WTC11 (cell line): ENCODE results near the gene GABRB1. TPM values are rescaled to one million over a fixed set of nuclear protein-coding genes. Genes with fewer than 3 reads are reported as not detected.

Experiments used
- ATAC-seq: fragments of 200-7000 bp; cut with Tn5 transposase; 2 replicates; pipeline ENCODE4 v1.10.0; 2021; ENCODE audit warnings: mild to moderate bottlenecking, moderate library complexity
- CTCF ChIA-PET: fragments of 300-600 bp; sonication (Branson Sonifier 250); formaldehyde crosslinking; loops from one replicate; lab custom pipeline; 2021; ENCODE audit warnings: antibody characterized with exemption; lab: Charles Lee
- POLR2A ChIA-PET: fragments of 350-600 bp; sonication (Branson Sonifier 250); formaldehyde crosslinking; loops from one replicate; lab custom pipeline; 2021; ENCODE audit warnings: antibody characterized with exemption; lab: Charles Lee
- DNase-seq: peaks from one replicate; pipeline ENCODE4 v3.0.0; 2021; ENCODE audit warnings: low spot score
- H3K27ac Mint-ChIP-seq: 2 replicates; pipeline ENCODE4 v1.8.0; 2021; ENCODE audit warnings: mixed read lengths
- H3K27me3 Mint-ChIP-seq: 2 replicates; pipeline ENCODE4 v1.8.0; 2021; ENCODE audit warnings: low read depth, mild to moderate bottlenecking, moderate library complexity, mixed read lengths
- H3K36me3 Mint-ChIP-seq: 2 replicates; pipeline ENCODE4 v1.8.0; 2021; ENCODE audit warnings: mixed read lengths
- H3K4me1 Mint-ChIP-seq: 2 replicates; pipeline ENCODE4 v1.8.0; 2022; ENCODE audit warnings: mixed read lengths
- H3K4me3 Mint-ChIP-seq: 2 replicates; pipeline ENCODE4 v1.8.0; 2021; ENCODE audit warnings: mild to moderate bottlenecking, moderate library complexity, mixed read lengths
- H3K9me3 Mint-ChIP-seq: 2 replicates; pipeline ENCODE4 v1.8.0; 2021; ENCODE audit warnings: mixed read lengths
- AR ChIP-seq: fragments of 250-450 bp; sonication (Bioruptor Pico); IDR thresholded peaks from 2 replicates; pipeline ENCODE4 v1.9.0; 2021; ENCODE audit warnings: mild to moderate bottlenecking
- ATF1 ChIP-seq: sonication (generic); formaldehyde crosslinking; IDR thresholded peaks from 2 replicates; pipeline ENCODE4 v1.8.1; 2023; ENCODE audit warnings: mild to moderate bottlenecking, moderate library complexity, missing genetic modification reagents
- CBFB ChIP-seq: sonication (generic); formaldehyde crosslinking; IDR thresholded peaks from 2 replicates; pipeline ENCODE4 v1.8.1; 2022; ENCODE audit warnings: mild to moderate bottlenecking, low read depth, missing genetic modification reagents
- CREM ChIP-seq: sonication (generic); formaldehyde crosslinking; IDR thresholded peaks from 2 replicates; pipeline ENCODE4 v1.8.1; 2022; ENCODE audit warnings: mild to moderate bottlenecking, missing genetic modification reagents, moderate library complexity
- E2F1 ChIP-seq: sonication (generic); formaldehyde crosslinking; IDR thresholded peaks from 2 replicates; pipeline ENCODE4 v1.8.0; 2022; ENCODE audit warnings: mild to moderate bottlenecking, missing genetic modification reagents
- ELF4 ChIP-seq: sonication (generic); formaldehyde crosslinking; IDR thresholded peaks from 2 replicates; pipeline ENCODE4 v1.8.1; 2022; ENCODE audit warnings: low read depth, mild to moderate bottlenecking, moderate library complexity, missing genetic modification reagents
- EMX1 ChIP-seq: fragments of 250-450 bp; sonication (Bioruptor Pico); IDR thresholded peaks from 2 replicates; pipeline ENCODE4 v1.8.0; 2021; ENCODE audit warnings: mild to moderate bottlenecking
- GRHL2 ChIP-seq: fragments of 250-450 bp; sonication (Bioruptor Pico); IDR thresholded peaks from 2 replicates; pipeline ENCODE4 v1.8.0; 2022; ENCODE audit warnings: mild to moderate bottlenecking, moderate library complexity; ENCODE audit not compliant: insufficient replicate concordance, severe bottlenecking
- HMGA2 ChIP-seq: fragments of 250-450 bp; sonication (Bioruptor Pico); IDR thresholded peaks from 2 replicates; pipeline ENCODE4 v1.4.0; 2021; ENCODE audit warnings: mild to moderate bottlenecking, moderate library complexity
- IRF2 ChIP-seq: sonication (generic); formaldehyde crosslinking; IDR thresholded peaks from 2 replicates; pipeline ENCODE4 v1.8.0; 2022; ENCODE audit warnings: low read depth, missing genetic modification reagents, borderline replicate concordance
- KAT7 ChIP-seq: sonication (generic); formaldehyde crosslinking; IDR thresholded peaks from 2 replicates; pipeline ENCODE4 v1.8.1; 2023; ENCODE audit warnings: missing genetic modification reagents, mild to moderate bottlenecking, borderline replicate concordance
- MYBL2 ChIP-seq: sonication (generic); formaldehyde crosslinking; IDR thresholded peaks from 2 replicates; pipeline ENCODE4 v1.8.1; 2023; ENCODE audit warnings: mild to moderate bottlenecking, moderate library complexity, missing genetic modification reagents
- NFYB ChIP-seq: sonication (generic); formaldehyde crosslinking; conservative IDR thresholded peaks from 2 replicates; pipeline ENCODE4 v1.8.0; 2022; ENCODE audit warnings: low read depth, missing genetic modification reagents
- NR1H2 ChIP-seq: sonication (generic); formaldehyde crosslinking; IDR thresholded peaks from 2 replicates; pipeline ENCODE4 v1.9.0; 2021; ENCODE audit warnings: mild to moderate bottlenecking, moderate library complexity, missing genetic modification reagents
- NR3C1 ChIP-seq: sonication (generic); formaldehyde crosslinking; conservative IDR thresholded peaks from 2 replicates; pipeline ENCODE4 v1.8.1; 2023; ENCODE audit warnings: low read depth, mild to moderate bottlenecking, missing genetic modification reagents
- OVOL2 ChIP-seq: fragments of 250-450 bp; sonication (Bioruptor Pico); IDR thresholded peaks from 2 replicates; pipeline ENCODE4 v1.9.0; 2021; ENCODE audit warnings: mild to moderate bottlenecking, borderline replicate concordance
- SP1 ChIP-seq: sonication (generic); formaldehyde crosslinking; conservative IDR thresholded peaks from 2 replicates; pipeline ENCODE4 v1.8.1; 2022; ENCODE audit warnings: missing genetic modification reagents
- STAT6 ChIP-seq: sonication (generic); formaldehyde crosslinking; conservative IDR thresholded peaks from 2 replicates; pipeline ENCODE4 v1.8.1; 2023; ENCODE audit warnings: mild to moderate bottlenecking, low read depth, missing genetic modification reagents, moderate library complexity
- TEAD4 ChIP-seq: sonication (generic); formaldehyde crosslinking; IDR thresholded peaks from 2 replicates; pipeline ENCODE4 v1.8.0; 2022; ENCODE audit warnings: mild to moderate bottlenecking, missing genetic modification reagents
- TP53 ChIP-seq: sonication (generic); formaldehyde crosslinking; IDR thresholded peaks from 2 replicates; pipeline ENCODE4 v1.8.1; 2023; ENCODE audit warnings: mild to moderate bottlenecking, missing genetic modification reagents
- USF2 ChIP-seq: sonication (generic); formaldehyde crosslinking; IDR thresholded peaks from 2 replicates; pipeline ENCODE4 v1.8.1; 2023; ENCODE audit warnings: mild to moderate bottlenecking, missing genetic modification reagents, moderate library complexity
- ZNF121 ChIP-seq: sonication (generic); formaldehyde crosslinking; IDR thresholded peaks from 2 replicates; pipeline ENCODE4 v1.8.0; 2023; ENCODE audit warnings: missing genetic modification reagents
- ZNF138 ChIP-seq: sonication (generic); formaldehyde crosslinking; conservative IDR thresholded peaks from 2 replicates; pipeline ENCODE4 v1.8.1; 2022; ENCODE audit warnings: mild to moderate bottlenecking, moderate library complexity, missing genetic modification reagents
- ZNF263 ChIP-seq: sonication (generic); formaldehyde crosslinking; IDR thresholded peaks from 2 replicates; pipeline ENCODE4 v1.8.1; 2022; ENCODE audit warnings: low read depth, mild to moderate bottlenecking, moderate library complexity, missing genetic modification reagents
- ZNF416 ChIP-seq: fragments of 250-450 bp; sonication (Bioruptor Pico); IDR thresholded peaks from 2 replicates; pipeline ENCODE4 v1.9.0; 2021; ENCODE audit warnings: mild to moderate bottlenecking, inconsistent platforms
- total RNA-seq: library from RNA; stranded (reverse); gene quantifications from 3 replicates; pipeline ENCODE4 v1.2.3, GENCODE V29; 2021
- TF ChIP-seq, protein P1 (sequence below): sonication (generic); formaldehyde crosslinking; IDR thresholded peaks from 2 replicates; pipeline ENCODE4 v1.8.1; 2023; ENCODE audit warnings: mild to moderate bottlenecking, moderate library complexity, missing genetic modification reagents
- TF ChIP-seq, protein P2 (sequence below): sonication (generic); formaldehyde crosslinking; conservative IDR thresholded peaks from 2 replicates; pipeline ENCODE4 v1.8.1; 2022; ENCODE audit warnings: mild to moderate bottlenecking, missing genetic modification reagents

The GABRB1 gene
- total RNA-seq, 1 experiment from 2014 or later, result 0.66 TPM

GRCh38 chr4:47330866-47331265 is 299.5 kb downstream of the GABRB1 start:
- POLR2A ChIA-PET, result no interaction called here
- no peak for TF ChIP-seq NR3C1 (CRISPR knock-in tag)
- TF ChIP-seq ELF4, result no peak
- TF ChIP-seq, protein P1, sequence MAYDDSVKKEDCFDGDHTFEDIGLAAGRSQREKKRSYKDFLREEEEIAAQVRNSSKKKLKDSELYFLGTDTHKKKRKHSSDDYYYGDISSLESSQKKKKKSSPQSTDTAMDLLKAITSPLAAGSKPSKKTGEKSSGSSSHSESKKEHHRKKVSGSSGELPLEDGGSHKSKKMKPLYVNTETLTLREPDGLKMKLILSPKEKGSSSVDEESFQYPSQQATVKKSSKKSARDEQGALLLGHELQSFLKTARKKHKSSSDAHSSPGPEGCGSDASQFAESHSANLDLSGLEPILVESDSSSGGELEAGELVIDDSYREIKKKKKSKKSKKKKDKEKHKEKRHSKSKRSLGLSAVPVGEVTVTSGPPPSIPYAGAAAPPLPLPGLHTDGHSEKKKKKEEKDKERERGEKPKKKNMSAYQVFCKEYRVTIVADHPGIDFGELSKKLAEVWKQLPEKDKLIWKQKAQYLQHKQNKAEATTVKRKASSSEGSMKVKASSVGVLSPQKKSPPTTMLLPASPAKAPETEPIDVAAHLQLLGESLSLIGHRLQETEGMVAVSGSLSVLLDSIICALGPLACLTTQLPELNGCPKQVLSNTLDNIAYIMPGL (CRISPR knock-in tag), result no peak
- no peak for TF ChIP-seq GRHL2 (CRISPR knock-in tag)
- TF ChIP-seq STAT6 (CRISPR knock-in tag), result no peak
- TF ChIP-seq, protein P2, sequence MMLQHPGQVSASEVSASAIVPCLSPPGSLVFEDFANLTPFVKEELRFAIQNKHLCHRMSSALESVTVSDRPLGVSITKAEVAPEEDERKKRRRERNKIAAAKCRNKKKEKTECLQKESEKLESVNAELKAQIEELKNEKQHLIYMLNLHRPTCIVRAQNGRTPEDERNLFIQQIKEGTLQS (CRISPR knock-in tag), result no peak
- no peak for TF ChIP-seq EMX1 (CRISPR knock-in tag)
- no peak for TF ChIP-seq IRF2 (CRISPR knock-in tag)
- no peak for TF ChIP-seq OVOL2 (CRISPR knock-in tag)
- TF ChIP-seq CREM (CRISPR knock-in tag), result no peak
- TF ChIP-seq SP1 (CRISPR knock-in tag), result no peak
- TF ChIP-seq AR, result no peak
- no peak for TF ChIP-seq ZNF263 (CRISPR knock-in tag)
- TF ChIP-seq ATF1 (CRISPR knock-in tag), result no peak
- no peak for TF ChIP-seq HMGA2
- no peak for TF ChIP-seq ZNF416 (CRISPR knock-in tag)
- no peak for TF ChIP-seq ZNF121 (CRISPR knock-in tag)
- Mint-ChIP-seq H3K4me3 (no peak overlapping the region), H3K36me3 (no peaks in the 10 kb centered on the region), H3K27ac (no peak overlapping the region), H3K9me3 (peaks cover 3% of the 10 kb centered on the region; the same call in 1 of the 2 replicates), H3K27me3 (no peaks in the 10 kb centered on the region), H3K4me1 (no peaks in the 10 kb centered on the region)
- no peak for DNase-seq
- CTCF ChIA-PET, result no interaction called here
- no peak for ATAC-seq

DNA sequence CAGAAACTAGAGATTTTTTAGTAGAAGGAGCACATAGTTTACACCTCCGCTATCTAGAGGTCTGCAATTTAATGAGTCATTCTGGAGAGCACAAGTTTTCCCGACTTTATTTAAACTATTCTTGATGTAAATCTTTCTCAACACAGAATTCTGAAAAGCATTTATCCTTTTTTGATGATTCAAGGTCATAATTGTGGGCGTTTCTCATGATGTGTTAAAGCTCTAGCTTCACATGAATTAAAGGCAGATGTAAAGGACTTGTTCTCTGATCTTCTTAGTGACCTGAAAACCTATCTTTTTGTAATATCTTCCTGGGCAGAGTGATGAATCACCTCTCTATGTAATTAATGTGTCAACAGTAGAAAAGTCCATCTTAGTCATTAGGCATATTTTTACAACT is 303.3 kb downstream of the GABRB1 start:
- no peaks in the 10 kb centered on the region for H3K9me3 Mint-ChIP-seq
- no peak for ATAC-seq
- no peaks in the 10 kb centered on the region for H3K36me3 Mint-ChIP-seq
- no peak for DNase-seq
- H3K4me1 Mint-ChIP-seq, result no peaks in the 10 kb centered on the region
- no peak overlapping the region for H3K4me3 Mint-ChIP-seq
- POLR2A ChIA-PET, result no interaction called here
- H3K27me3 Mint-ChIP-seq, result no peaks in the 10 kb centered on the region
- CTCF ChIA-PET, result no interaction called here
- no peak overlapping the region for H3K27ac Mint-ChIP-seq
- no peak for TF ChIP-seq CBFB
- TF ChIP-seq NR1H2, result no peak
- TF ChIP-seq E2F1 (CRISPR knock-in tag), result no peak
- TF ChIP-seq IRF2 (CRISPR knock-in tag), result no peak
- TF ChIP-seq MYBL2 (CRISPR knock-in tag), result no peak
- TF ChIP-seq TP53 (CRISPR knock-in tag), result no peak
- no peak for TF ChIP-seq USF2 (CRISPR knock-in tag)
- no peak for TF ChIP-seq NFYB
- no peak for TF ChIP-seq ZNF121 (CRISPR knock-in tag)
- no peak for TF ChIP-seq ZNF138 (CRISPR knock-in tag)
- TF ChIP-seq SP1 (CRISPR knock-in tag), result no peak
- TF ChIP-seq TEAD4 (CRISPR knock-in tag), result no peak
- no peak for TF ChIP-seq EMX1 (CRISPR knock-in tag)
- TF ChIP-seq KAT7 (CRISPR knock-in tag), result no peak
